NCI-H2196 (cell line): ENCODE measurements around the gene SAMD4B.
"Not testable (repeated sequence)": the region's sequence is repeated elsewhere in the genome, so short reads cannot be mapped to it uniquely, and the experiment has no call there.

Experiments used
- DNase-seq: peaks from one replicate; lab custom pipeline; 2025; ENCODE audit not compliant: unreplicated experiment; lab: John Stamatoyannopoulos, UW

SAMD4B gene

GRCh38 chr19:39334444-39334976 is 7.7 kb upstream of the SAMD4B start:
- DNase-seq, result no peak

- DNase-seq, result no peak
Observed at GRCh38 chr19:39335168-39335548, 7.1 kb upstream of the SAMD4B start.

GRCh38 chr19:39336483-39336882 is 5.7 kb upstream of the SAMD4B start:
- DNase-seq, result no peak

GRCh38 chr19:39339674-39340073 is 2.5 kb upstream of the SAMD4B start:
- no peak for DNase-seq

GRCh38 chr19:39340156-39340555 is 2.1 kb upstream of the SAMD4B start:
- not testable (repeated sequence) for DNase-seq

GRCh38 chr19:39341129-39341718 is 997 bp upstream of the SAMD4B start:
- DNase-seq, result no peak

- no peak for DNase-seq
Observed at GRCh38 chr19:39342647-39343305, 555 bp downstream of the SAMD4B start.

- DNase-seq, result no peak
Observed at GRCh38 chr19:39345956-39346355, 3.7 kb downstream of the SAMD4B start.

GRCh38 chr19:39347332-39348164 is 5.3 kb downstream of the SAMD4B start:
- no peak for DNase-seq

- DNase-seq, result no peak
Observed at GRCh38 chr19:39349326-39349725, 7.1 kb downstream of the SAMD4B start.

- no peak for DNase-seq
Observed at GRCh38 chr19:39350156-39350555, 7.9 kb downstream of the SAMD4B start.

GRCh38 chr19:39351537-39352064 is 9.4 kb downstream of the SAMD4B start:
- no peak for DNase-seq

- no peak for DNase-seq
Observed at GRCh38 chr19:39352381-39353255, 10.4 kb downstream of the SAMD4B start.

- no peak for DNase-seq
Observed at GRCh38 chr19:39355253-39355652, 13.0 kb downstream of the SAMD4B start.

- DNase-seq, result no peak
Observed at GRCh38 chr19:39356073-39356472, 13.9 kb downstream of the SAMD4B start.

- DNase-seq, result no peak
Observed at GRCh38 chr19:39356647-39357046, 14.4 kb downstream of the SAMD4B start.

- no peak for DNase-seq
Observed at GRCh38 chr19:39359026-39359425, 16.8 kb downstream of the SAMD4B start.

GRCh38 chr19:39360599-39360998 is 18.4 kb downstream of the SAMD4B start:
- DNase-seq, result no peak

- DNase-seq, result no peak
Observed at GRCh38 chr19:39362682-39363657, 20.7 kb downstream of the SAMD4B start.
